Omental fat pad (tissue), 4 donors: ENCODE measurements around the gene SLC5A6. TPM values are rescaled to one million over a fixed set of nuclear protein-coding genes. Genes with fewer than 3 reads are reported as not detected.
A peak's percentile ranks its signal among the peaks of the same experiment; 100 is the strongest.
"Not testable (repeated sequence)": the region's sequence is repeated elsewhere in the genome, so short reads cannot be mapped to it uniquely, and the experiment has no call there.

ENCODE experiments used
- ATAC-seq: fragments of 150-250 bp; one replicate; pipeline ENCODE4 v1.9.1; 2016; ENCODE audit warnings: mild to moderate bottlenecking, moderate library complexity; ENCODE audit not compliant: low FRiP score
- DNase-seq: peaks from one replicate; pipeline ENCODE4 v3.0.0-alpha.2; 2019; ENCODE audit warnings: low spot score
- total RNA-seq, 4 donors: library from RNA; depleted of rRNA; stranded (reverse); fragments of >200 nt; gene quantifications; one replicate each; pipeline ENCODE4 v1.1.0, GENCODE V29; 2016
- TF ChIP-seq, protein P1 (sequence below), 3 donors: fragments of 450-650 bp; IDR thresholded peaks; one replicate each; pipeline ENCODE4 v1.5.1; 2016 to 2017; ENCODE audit warnings: antibody characterized with exemption in 3 of 3, mild to moderate bottlenecking in 3 of 3, moderate library complexity in 2 of 3

The SLC5A6 gene
- total RNA-seq, 4 donors from 2014 or later, result 37.4 to 106 (median 83.6) TPM

DNA sequence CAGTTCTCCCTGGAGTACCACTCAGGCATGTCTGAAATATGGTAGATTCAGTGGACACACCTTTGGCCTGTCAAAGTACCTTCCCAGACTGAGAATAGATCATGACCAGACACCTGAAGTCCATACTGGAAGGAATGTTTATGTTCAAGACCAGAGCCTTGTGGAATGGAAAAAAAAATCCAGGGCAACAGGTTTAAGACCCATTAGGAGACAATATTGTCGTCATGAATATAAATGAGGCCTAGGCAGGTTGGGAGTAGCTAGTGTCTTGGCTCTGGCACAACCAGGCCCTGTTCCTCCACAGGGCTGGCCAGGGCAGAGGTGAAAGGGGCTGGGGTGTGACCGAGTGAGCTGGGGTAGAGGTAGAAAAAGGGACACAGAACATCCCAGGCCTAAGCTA lies 13.4 kb downstream of the SLC5A6 start:
- TF ChIP-seq, protein P1, sequence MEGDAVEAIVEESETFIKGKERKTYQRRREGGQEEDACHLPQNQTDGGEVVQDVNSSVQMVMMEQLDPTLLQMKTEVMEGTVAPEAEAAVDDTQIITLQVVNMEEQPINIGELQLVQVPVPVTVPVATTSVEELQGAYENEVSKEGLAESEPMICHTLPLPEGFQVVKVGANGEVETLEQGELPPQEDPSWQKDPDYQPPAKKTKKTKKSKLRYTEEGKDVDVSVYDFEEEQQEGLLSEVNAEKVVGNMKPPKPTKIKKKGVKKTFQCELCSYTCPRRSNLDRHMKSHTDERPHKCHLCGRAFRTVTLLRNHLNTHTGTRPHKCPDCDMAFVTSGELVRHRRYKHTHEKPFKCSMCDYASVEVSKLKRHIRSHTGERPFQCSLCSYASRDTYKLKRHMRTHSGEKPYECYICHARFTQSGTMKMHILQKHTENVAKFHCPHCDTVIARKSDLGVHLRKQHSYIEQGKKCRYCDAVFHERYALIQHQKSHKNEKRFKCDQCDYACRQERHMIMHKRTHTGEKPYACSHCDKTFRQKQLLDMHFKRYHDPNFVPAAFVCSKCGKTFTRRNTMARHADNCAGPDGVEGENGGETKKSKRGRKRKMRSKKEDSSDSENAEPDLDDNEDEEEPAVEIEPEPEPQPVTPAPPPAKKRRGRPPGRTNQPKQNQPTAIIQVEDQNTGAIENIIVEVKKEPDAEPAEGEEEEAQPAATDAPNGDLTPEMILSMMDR (IDR thresholded peaks at IDR 0.05), result no peak
- DNase-seq (no peak), ATAC-seq (no peak)

- not testable (repeated sequence) for ATAC-seq, DNase-seq
Observed at GRCh38 chr2:27198068-27198467, 14.0 kb downstream of the SLC5A6 start.

GRCh38 chr2:27195799-27196198 lies 16.3 kb downstream of the SLC5A6 start:
- ATAC-seq, DNase-seq: not testable (repeated sequence)

DNA sequence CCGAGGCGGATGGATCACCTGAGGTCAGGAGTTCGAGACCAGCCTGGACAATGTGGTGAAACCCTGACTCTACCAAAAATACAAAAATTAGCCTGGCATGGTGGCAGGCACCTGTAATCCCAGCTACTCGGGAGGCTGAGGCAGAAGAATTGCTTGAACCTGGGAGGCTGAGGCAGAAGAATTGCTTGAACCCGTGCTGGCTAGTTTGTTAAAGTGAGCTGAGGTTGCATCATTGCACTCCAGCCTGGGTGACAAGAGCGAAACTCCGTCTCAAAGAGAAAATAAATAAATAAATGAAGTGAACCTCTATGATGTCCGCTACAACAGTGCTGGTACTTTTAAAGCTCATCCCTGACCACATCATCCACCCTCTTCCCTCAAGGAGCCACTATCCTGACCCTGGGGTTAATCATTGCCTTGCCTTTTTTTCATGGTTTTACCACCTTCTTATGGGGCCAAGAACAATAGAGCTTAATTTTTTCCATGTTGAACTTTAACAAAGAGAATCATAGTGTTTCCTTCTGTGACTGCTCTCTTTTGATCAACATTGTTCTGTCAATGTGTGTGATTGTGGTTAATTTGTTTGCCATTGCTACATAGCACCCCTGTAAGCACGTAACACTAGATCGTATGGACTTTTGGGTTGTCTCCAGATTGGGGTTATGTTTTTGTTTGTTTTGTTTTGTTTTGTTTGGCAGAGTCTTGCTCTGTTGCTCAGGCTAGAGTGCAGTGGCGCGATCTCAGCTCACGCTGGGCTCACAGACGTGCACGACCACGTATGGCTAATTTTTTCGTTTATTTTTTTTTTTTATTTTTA lies 17.3 kb downstream of the SLC5A6 start:
- DNase-seq (no peak), ATAC-seq (no peak)
- TF ChIP-seq, protein P1 (IDR thresholded peaks at IDR 0.05), result no peak

GRCh38 chr2:27191070-27191829 lies 20.8 kb downstream of the SLC5A6 start:
- ATAC-seq, result peak; percentile 76
- DNase-seq, result no peak
- TF ChIP-seq, protein P1 (IDR thresholded peaks at IDR 0.05), result peak in 1 of 3 donors; percentile 13

GRCh38 chr2:27189989-27190388 lies 22.1 kb downstream of the SLC5A6 start:
- no peak for ATAC-seq
- no peak for DNase-seq
- TF ChIP-seq, protein P1 (IDR thresholded peaks at IDR 0.05), result no peak

DNA sequence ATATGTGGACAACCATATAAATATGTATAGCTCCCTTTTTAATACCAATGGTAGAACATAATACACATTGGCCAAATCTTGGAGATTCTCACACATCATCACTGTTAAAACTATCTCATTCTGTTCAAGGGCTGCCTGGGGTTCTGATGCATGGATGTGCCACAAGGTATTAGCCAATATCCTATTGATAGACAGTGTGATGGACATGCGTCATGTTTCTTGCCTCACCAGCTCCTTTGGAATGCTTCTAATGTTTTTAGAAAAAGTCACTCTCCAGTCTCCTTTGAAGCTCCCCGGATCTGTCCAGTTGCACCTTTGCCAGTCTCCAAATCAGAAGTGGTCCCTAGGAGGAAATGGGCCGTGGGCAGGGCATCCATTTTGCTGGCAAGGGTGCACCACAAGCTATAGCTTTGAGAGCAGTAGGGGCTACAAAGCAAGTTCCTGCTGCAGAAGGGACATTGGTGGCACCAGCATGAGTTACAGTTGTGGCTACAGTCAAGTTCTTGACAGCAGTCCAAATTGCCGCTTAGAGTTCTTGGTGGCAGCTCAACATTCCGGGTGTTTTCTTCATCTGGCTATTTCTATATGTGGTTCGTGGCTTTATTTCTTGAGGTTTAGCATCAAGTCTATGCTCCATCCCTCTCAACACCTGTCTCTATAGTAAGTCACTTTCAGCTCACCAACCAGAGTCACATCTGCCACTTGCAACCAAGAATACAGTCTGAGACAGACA lies 25.3 kb downstream of the SLC5A6 start:
- TF ChIP-seq, protein P1 (IDR thresholded peaks at IDR 0.05), result no peak
- no peak for ATAC-seq
- DNase-seq, result no peak
